OCI-LY7 (cell line): ENCODE data around the gene PGRMC2. TPM values are rescaled to one million over a fixed set of nuclear protein-coding genes. Genes with fewer than 3 reads are reported as not detected.

ENCODE experiments used
- Bru-seq: library from RNA; stranded (reverse); fragments of 400-500 nt; gene quantifications from one replicate; lab custom pipeline; 2021; lab: Mats Ljungman, UMichigan
- BruChase-seq, 2 experiments: library from RNA; stranded (reverse); fragments of 400-500 nt; gene quantifications; one replicate each; lab custom pipeline; 2021; lab: Mats Ljungman, UMichigan
- BruUV-seq: library from RNA; stranded (reverse); fragments of 400-500 nt; replicated peaks from 2 replicates; lab custom pipeline; 2021; lab: Mats Ljungman, UMichigan
- CTCF ChIA-PET: fragments of 300-600 bp; sonication (Branson Sonifier 250); formaldehyde crosslinking; loops from one replicate; lab custom pipeline; 2022; ENCODE audit warnings: antibody characterized with exemption; ENCODE audit not compliant: unreplicated experiment; lab: Charles Lee
- POLR2A ChIA-PET: fragments of 300-600 bp; sonication (Branson Sonifier 250); formaldehyde crosslinking; loops from one replicate; lab custom pipeline; 2022; ENCODE audit warnings: antibody characterized with exemption; lab: Charles Lee
- DNase-seq: peaks from one replicate; pipeline ENCODE4 v3.0.0-alpha.2; 2015; ENCODE audit warnings: low spot score
- H2AFZ ChIP-seq: fragments of 200-600 bp; sonication (generic), shearing (Covaris generic); 2 replicates; pipeline ENCODE4 v1.6.1; 2014; ENCODE audit warnings: mild to moderate bottlenecking, antibody characterized with exemption, low read length, moderate library complexity
- H3K27ac ChIP-seq: fragments of 200-600 bp; sonication (generic); 2 replicates; pipeline ENCODE4 v1.5.1; 2014; ENCODE audit warnings: mixed run types, low read depth, mild to moderate bottlenecking, moderate library complexity, low read length, inconsistent platforms; ENCODE audit not compliant: poor library complexity, severe bottlenecking
- H3K36me3 ChIP-seq: fragments of 200-600 bp; sonication (generic); 2 replicates; pipeline ENCODE4 v1.6.1; 2014; ENCODE audit warnings: mild to moderate bottlenecking, antibody characterized with exemption, low read length, moderate library complexity, mixed read lengths; ENCODE audit not compliant: insufficient read depth
- H3K4me1 ChIP-seq: fragments of 200-600 bp; sonication (generic); 2 replicates; pipeline ENCODE4 v1.5.1; 2014; ENCODE audit warnings: mild to moderate bottlenecking, low read length; ENCODE audit not compliant: insufficient read depth, poor library complexity, severe bottlenecking
- H3K4me2 ChIP-seq: fragments of 200-600 bp; sonication (generic); 2 replicates; pipeline ENCODE4 v1.6.1; 2014; ENCODE audit warnings: mild to moderate bottlenecking, low read length
- H3K4me3 ChIP-seq: fragments of 200-600 bp; sonication (generic); 2 replicates; pipeline ENCODE4 v1.5.1; 2014; ENCODE audit warnings: mild to moderate bottlenecking, low read depth, low read length; ENCODE audit not compliant: poor library complexity, severe bottlenecking
- H3K79me2 ChIP-seq: fragments of 200-600 bp; sonication (generic); 2 replicates; pipeline ENCODE4 v1.6.1; 2016; ENCODE audit warnings: low read depth, mild to moderate bottlenecking, low read length, moderate library complexity, mixed read lengths; ENCODE audit not compliant: insufficient read depth
- H3K9me2 ChIP-seq: fragments of 200-600 bp; sonication (generic); 2 replicates; pipeline ENCODE4 v1.6.1; 2016; ENCODE audit warnings: mild to moderate bottlenecking, low read length, mixed read lengths; ENCODE audit not compliant: insufficient read depth
- H3K9me3 ChIP-seq: fragments of 200-600 bp; sonication (generic); 2 replicates; pipeline ENCODE4 v1.6.1; 2014; ENCODE audit warnings: mild to moderate bottlenecking, mixed run types, low read length, mixed read lengths
- H4K20me1 ChIP-seq: fragments of 200-600 bp; sonication (generic); 2 replicates; pipeline ENCODE4 v1.6.1; 2014; ENCODE audit warnings: mild to moderate bottlenecking, antibody characterized with exemption, low read length, moderate library complexity, mixed read lengths; ENCODE audit not compliant: insufficient read depth
- EZH2phosphoT487 ChIP-seq: fragments of 200-600 bp; sonication (generic); IDR thresholded peaks from 2 replicates; pipeline ENCODE4 v1.6.1; 2018; ENCODE audit warnings: low read depth, borderline replicate concordance, mild to moderate bottlenecking, mixed run types, antibody characterized with exemption, low read length, moderate library complexity, mixed read lengths
- intact Hi-C: fragments of 100-400 bp; cut with micrococcal nuclease; formaldehyde crosslinking; loops from one replicate; pipeline ENCODE4 v1.10.0; 2022; ENCODE audit not compliant: unreplicated experiment
- long read RNA-seq: library from polyadenylated mRNA; stranded (forward); transcript quantifications from one replicate; pipeline ENCODE4 v2.0.0, GENCODE V29; 2022
- total RNA-seq, 2 experiments: library from RNA; depleted of rRNA in 1 of 2; stranded (reverse); fragments of >200 nt in 1 of 2; shearing (Covaris generic) in 1 of 2; gene quantifications; 2 replicates each; pipeline ENCODE4 v1.2.3, GENCODE V29; 2014 to 2022
- TF ChIP-seq, protein P1 (sequence below): fragments of 200-600 bp; sonication (generic); conservative IDR thresholded peaks from 2 replicates; pipeline ENCODE4 v1.5.1; 2014; ENCODE audit warnings: mild to moderate bottlenecking, antibody characterized with exemption, low read length, moderate library complexity, mixed read lengths

Gene PGRMC2, protein sequence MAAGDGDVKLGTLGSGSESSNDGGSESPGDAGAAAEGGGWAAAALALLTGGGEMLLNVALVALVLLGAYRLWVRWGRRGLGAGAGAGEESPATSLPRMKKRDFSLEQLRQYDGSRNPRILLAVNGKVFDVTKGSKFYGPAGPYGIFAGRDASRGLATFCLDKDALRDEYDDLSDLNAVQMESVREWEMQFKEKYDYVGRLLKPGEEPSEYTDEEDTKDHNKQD
- total RNA-seq (2014; rRNA removed; shearing (Covaris generic)) (10.2 and 10.5 TPM in 2 replicates), total RNA-seq (2022) (43.7 and 45.3 TPM in 2 replicates), Bru-seq, nascent RNA (percentile 86 among the genes with signal in this experiment), BruChase-seq, experiment 1, labeled RNA remaining after a 6-hour chase (percentile 83 among the genes with signal in this experiment), BruChase-seq, experiment 2, labeled RNA remaining after a 2-hour chase (percentile 89 among the genes with signal in this experiment)
- long read RNA-seq, partial matches to known transcripts, result 0 of 18 reads
- long read RNA-seq, other reads (novel, unspliced or antisense), result 16 of 18 reads

DNA sequence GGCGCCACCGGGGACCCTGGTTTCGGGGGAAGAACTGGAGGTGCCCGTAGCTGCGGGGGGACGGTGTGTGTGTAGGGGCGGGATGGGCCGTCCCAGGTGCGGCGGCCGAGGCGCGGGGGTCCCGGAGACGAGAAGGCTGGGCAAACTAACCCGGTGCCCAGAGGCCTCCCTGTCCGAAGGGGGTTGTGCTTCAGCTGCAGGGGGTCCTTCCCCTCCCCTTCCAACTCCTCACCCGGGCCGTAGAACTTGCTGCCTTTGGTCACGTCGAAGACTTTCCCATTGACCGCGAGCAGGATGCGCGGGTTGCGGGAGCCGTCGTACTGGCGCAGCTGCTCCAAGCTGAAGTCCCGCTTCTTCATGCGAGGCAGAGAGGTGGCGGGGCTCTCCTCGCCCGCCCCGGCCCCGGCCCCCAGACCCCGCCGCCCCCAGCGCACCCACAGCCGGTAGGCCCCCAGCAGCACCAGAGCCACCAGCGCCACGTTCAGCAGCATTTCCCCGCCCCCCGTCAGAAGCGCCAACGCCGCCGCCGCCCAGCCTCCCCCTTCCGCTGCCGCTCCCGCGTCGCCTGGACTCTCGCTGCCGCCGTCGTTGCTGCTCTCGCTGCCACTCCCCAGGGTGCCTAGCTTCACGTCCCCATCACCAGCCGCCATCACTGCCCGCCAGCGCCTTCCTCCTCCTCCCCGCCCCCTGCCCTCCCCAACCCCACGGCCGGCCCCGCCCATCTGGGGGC is at the start of gene PGRMC2:
PGRMC2 (minus strand) TSS at position 673 of the 730 bp plus-strand sequence; CDS start at position 650, 23 bp downstream.
- intact Hi-C loops, result loop anchor here (2.0 to 5.0 kb wide), 3 partner anchors 225 to 805 kb away; partner anchors contain the start of genes ABHD18, LARP1B, MFSD8 and SCLT1
- DNase-seq, result peak; percentile 54
- Histone ChIP-seq H3K4me2 (peak within 1 kb of the TSS; percentile 91), H2AFZ (peak within 1 kb of the TSS; percentile 68; the same call in 1 of the 2 replicates), H3K36me3 (peaks cover 29% of the 10 kb centered on the region), H4K20me1 (peaks cover 22% of the 10 kb centered on the region; the same call in 1 of the 2 replicates), H3K4me1 (peaks cover 25% of the 10 kb centered on the region), H3K9me3 (0 out of 2 replicates have a peak, but pooled peaks cover 3% of the 10 kb centered on the region), H3K9me2 (no peaks in the 10 kb centered on the region), H3K79me2 (peaks cover 62% of the 10 kb centered on the region), H3K27ac (peak within 1 kb of the TSS; percentile 72), H3K4me3 (peak within 1 kb of the TSS; percentile 98)
- BruUV-seq, result no TSS peak
- TF ChIP-seq EZH2phosphoT487, result no peak
- TF ChIP-seq, protein P1, sequence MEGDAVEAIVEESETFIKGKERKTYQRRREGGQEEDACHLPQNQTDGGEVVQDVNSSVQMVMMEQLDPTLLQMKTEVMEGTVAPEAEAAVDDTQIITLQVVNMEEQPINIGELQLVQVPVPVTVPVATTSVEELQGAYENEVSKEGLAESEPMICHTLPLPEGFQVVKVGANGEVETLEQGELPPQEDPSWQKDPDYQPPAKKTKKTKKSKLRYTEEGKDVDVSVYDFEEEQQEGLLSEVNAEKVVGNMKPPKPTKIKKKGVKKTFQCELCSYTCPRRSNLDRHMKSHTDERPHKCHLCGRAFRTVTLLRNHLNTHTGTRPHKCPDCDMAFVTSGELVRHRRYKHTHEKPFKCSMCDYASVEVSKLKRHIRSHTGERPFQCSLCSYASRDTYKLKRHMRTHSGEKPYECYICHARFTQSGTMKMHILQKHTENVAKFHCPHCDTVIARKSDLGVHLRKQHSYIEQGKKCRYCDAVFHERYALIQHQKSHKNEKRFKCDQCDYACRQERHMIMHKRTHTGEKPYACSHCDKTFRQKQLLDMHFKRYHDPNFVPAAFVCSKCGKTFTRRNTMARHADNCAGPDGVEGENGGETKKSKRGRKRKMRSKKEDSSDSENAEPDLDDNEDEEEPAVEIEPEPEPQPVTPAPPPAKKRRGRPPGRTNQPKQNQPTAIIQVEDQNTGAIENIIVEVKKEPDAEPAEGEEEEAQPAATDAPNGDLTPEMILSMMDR, result no peak
- POLR2A ChIA-PET, result interaction anchor here (0.6 to 1.1 kb wide), 4 partner anchors 322 to 807 kb away, joined by 3 to 5 read pairs (median 4); partner anchors contain the start of genes ABHD18 and MFSD8
- CTCF ChIA-PET, result no interaction called here

DNA sequence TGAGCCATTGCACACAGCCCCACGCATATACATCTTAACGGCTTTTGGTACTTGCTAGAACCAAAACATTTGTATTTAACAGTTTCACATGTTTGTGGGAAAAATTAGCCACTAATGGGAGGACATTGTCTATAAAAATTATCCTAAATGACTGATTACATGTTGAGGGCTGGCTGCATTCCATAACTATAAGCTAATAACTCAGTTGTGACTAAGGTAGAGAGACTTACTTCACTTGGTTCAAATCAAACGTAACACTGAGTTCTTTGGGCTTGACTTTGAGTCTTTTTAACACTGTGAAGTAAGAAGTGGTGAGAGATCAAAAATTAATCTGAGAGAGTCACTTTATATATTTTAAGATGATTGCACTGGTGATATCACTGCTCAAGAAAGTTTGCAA is 47.9 kb upstream of the PGRMC2 start:
- no peaks in the 10 kb centered on the region for H4K20me1 ChIP-seq
- CTCF ChIA-PET, result no interaction called here
- no peak overlapping the region for H3K27ac ChIP-seq
- TF ChIP-seq EZH2phosphoT487, result no peak
- TF ChIP-seq, protein P1, result no peak
- no peaks in the 10 kb centered on the region for H3K4me1 ChIP-seq
- H3K9me2 ChIP-seq, result no peaks in the 10 kb centered on the region
- no peak overlapping the region for H2AFZ ChIP-seq
- H3K4me2 ChIP-seq, result no peak overlapping the region
- no peaks in the 10 kb centered on the region for H3K79me2 ChIP-seq
- no peaks in the 10 kb centered on the region for H3K9me3 ChIP-seq
- POLR2A ChIA-PET, result interaction anchor here (0.7 kb wide), 2 partner anchors 128 to 262 kb away, joined by 3 to 4 read pairs; no protein-coding TSS in a partner anchor
- DNase-seq, result no peak
- H3K36me3 ChIP-seq, result no peaks in the 10 kb centered on the region
- BruUV-seq, result no TSS peak
- no peak overlapping the region for H3K4me3 ChIP-seq
- intact Hi-C loops, result no loop called here
